HG03520 (cell line): Measurements from ENCODE around the gene JARID2.

ENCODE experiments used
- ATAC-seq: cut with Tn5 transposase; IDR thresholded peaks from one replicate; pipeline ENCODE4 v1.9.1; 2021; ENCODE audit warnings: mild to moderate bottlenecking, moderate library complexity; ENCODE audit not compliant: unreplicated experiment

JARID2 gene

GRCh38 chr6:15350386-15351083 is 104.7 kb downstream of the JARID2 start:
- no peak for ATAC-seq

GRCh38 chr6:15351631-15352030 is 105.8 kb downstream of the JARID2 start:
- no peak for ATAC-seq

GRCh38 chr6:15352220-15352619 is 106.4 kb downstream of the JARID2 start:
- no peak for ATAC-seq

GRCh38 chr6:15352845-15353244 is 107.0 kb downstream of the JARID2 start:
- no peak for ATAC-seq

DNA sequence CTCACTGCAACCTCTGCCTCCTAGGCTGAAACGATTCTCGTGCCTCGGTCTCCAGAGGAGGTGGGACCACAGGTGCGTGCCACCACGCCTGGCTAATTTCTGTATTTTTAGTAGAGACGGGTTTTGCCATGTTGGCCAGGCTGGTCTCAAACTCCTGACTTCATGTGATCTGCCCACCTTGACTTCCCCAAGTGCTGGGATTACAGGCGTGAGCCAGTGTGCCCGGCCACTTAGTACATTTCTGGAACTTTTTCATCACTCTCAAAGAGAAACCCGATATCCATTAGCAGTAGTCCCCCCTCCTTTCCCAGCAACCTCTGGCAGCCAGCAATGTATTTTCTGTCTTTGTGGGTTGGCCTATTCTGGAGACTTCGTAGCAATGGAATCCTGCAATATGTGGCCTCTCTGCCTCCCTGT is 109.8 kb downstream of the JARID2 start:
- no peak for ATAC-seq

DNA sequence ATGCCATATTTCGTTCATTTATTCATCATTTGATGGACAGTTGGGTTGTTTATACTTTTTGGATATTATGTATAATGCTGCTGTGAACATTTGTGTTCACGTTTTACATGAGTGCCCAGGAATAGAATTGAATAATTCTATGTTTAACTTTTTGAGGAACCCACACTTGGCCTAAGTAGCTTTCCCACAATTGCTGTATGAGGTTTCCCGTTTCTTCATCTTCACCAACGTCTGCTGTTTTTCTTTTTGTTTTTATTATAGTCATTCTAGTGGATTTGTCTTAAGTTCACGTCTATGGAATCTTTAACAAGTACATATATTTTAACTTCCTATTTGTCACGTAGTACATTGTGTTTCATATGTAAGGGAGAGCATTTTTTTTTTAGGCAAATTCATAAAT is 110.3 kb downstream of the JARID2 start:
- no peak for ATAC-seq

- no peak for ATAC-seq
These were observed 111.1 kb downstream of the JARID2 start for GRCh38 chr6:15356937-15357336.

- no peak for ATAC-seq
These were observed 111.9 kb downstream of the JARID2 start for GRCh38 chr6:15357782-15358181.

GRCh38 chr6:15358579-15359327 is 112.9 kb downstream of the JARID2 start:
- no peak for ATAC-seq

DNA sequence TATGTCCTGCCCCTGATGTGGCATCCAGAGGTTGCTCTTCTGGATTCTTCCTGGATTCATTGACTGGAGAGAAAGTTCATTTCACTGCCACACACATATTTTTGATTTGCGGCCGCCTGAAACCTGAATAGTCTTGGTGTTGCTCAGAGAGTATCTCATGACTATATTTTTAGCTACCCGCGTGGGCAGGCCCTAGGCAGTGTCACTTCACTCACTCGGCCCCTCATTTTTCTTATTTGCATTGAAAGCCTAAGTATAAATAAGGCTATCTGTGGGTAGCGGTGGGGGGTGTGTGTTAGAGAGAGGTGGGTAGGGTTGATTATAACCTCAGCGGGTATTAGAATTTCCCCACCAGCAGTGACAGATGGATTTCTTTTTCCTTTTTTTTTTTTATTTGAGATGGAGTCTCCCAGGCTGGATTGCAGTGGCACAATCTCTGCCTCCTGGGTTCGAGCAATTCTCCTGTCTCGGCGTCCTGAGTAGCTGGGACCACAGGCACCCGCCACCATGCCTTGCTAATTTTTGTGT is 113.5 kb downstream of the JARID2 start:
- peak; percentile 49 for ATAC-seq

DNA sequence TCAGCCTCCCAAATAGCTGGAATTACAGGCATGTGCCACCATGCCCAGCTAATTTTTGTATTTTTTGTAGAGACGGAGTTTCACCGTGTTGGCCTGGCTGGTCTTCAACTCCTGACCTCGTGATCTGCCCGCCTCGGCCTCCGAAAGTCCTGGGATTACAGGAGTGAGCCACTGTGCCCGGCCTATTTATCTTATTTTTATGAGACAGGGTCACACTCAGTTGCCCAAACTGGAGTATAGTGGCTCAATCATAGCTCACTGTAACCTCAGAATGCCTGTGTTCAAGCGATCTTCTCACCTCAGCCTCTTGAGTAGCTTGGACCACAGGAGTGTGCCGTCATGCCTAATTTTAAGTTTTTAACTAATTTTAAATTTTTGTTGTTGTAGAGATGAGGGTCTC is 114.4 kb downstream of the JARID2 start:
- ATAC-seq: no peak

- no peak for ATAC-seq
These were observed 115.3 kb downstream of the JARID2 start for GRCh38 chr6:15361197-15361596.

GRCh38 chr6:15362274-15363160 is 116.6 kb downstream of the JARID2 start:
- no peak for ATAC-seq

GRCh38 chr6:15363164-15363522 is 117.3 kb downstream of the JARID2 start:
- ATAC-seq: no peak

DNA sequence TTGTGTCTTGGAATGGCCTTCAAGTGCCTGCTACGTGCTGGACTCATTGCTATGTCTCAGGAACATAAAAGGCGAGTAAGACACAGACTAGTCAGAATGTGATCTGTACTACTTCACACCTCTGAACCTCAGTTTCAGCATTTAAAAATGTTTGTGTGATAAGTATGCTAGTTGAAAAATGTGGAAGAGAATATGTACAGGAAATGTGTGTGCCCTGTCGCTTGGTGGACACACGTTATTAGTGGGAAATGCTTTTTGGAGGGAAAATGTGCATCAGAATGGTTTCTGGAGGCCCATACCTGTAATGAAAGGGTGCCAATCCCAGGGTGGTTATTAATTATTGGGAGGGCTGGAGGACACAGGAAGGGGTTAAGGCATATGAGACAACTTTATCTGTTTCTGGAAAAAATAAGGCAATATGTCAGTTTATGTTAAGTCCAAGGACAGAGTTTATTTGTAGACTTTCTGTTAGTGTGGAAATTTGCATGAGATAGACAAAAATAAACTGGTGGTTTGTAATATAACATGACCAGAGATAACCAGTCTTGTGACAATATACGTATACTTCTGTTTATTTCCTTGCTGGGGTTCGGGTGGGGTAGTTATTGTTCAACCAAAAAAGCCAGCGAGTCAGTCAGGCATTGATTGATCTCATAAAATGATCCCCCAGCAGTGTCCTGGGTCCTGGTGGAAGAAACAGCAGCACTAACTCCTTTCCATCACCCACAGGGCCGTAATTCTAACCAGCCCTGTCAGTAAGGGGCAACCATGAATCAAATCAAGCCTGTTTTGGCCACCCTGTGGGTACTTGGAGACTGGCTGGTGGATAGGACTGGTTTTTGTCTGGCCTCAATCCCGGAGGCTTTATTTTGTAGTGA is 117.9 kb downstream of the JARID2 start:
- ATAC-seq: no peak

DNA sequence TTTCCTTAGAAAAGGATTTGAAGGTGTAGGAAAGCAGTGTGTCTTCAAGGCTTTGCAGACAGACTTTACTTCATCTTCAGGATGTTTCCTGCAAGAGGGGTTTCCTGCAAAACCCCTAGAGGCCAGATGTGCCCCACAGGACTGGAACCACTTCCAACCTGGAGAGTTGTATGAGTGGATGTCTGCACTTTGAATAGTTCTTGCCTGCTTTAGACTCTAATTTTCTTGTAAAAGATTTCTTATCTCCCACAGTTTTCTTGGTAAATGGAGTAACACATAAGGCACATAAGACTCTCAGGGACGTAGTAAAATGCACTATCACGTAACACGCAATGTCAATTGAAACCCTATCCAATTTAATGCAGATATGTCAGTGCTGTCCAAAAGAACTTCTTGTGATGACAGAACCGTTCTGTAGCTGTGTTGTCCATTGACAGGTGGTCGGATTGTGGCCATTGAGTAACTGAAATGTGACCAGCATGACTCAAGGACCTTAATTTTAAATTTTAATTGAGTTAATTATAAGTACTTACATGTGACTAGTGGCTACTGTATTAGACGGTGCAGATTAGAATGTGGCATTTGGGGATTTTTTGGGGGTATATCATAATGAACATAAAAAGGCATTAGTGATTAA is 118.7 kb downstream of the JARID2 start:
- ATAC-seq: no peak

DNA sequence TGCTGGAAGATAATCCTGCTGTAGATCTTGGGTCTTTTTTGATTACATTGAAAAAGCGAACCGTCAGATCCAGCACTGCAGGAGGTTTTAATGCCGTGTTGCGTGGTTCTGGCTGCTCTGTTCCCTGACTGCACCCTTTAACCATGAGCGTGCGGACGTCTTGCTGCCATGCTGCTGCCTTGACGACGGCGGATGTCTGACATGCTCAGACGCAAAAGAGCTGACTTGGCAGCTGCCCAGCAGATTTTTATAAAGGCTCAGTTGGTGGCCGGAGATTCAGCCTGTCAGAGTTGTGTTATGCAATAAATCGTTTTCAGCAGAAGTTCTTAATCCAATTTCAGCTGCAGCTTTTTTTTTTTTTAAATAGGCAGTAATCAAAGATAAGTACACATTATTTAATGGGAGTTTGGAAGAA is 119.4 kb downstream of the JARID2 start:
- ATAC-seq: no peak

DNA sequence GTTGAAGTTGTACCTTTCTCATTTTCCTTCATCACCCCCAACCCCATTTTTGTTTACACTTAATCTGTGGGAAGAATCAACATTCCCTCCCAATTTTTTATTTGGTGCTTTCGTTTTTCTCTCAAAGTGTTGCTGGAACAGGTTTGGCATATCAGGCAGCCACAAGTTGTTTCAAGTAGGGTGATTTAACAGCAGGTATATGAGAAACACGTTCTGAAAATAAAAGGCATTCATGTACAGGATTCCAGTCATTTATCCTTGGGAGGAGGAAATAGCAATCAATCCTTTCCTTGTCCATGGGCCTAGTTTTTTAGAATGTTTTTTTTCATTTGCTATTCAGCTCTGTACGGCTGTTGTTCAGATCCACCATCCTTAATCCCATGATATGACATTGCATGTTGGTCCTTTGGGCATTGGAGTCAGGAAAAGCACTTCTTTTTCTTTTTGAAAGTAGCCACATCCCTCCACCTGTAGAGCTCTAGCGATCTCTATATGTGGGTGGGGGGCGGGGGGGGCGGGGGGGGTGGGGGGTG is 120.2 kb downstream of the JARID2 start:
- no peak for ATAC-seq

GRCh38 chr6:15366879-15367278 is 121.0 kb downstream of the JARID2 start:
- no peak for ATAC-seq

GRCh38 chr6:15368186-15368585 is 122.3 kb downstream of the JARID2 start:
- no peak for ATAC-seq
